Colonic mucosa (tissue), 4 donors: ENCODE data around the gene IQGAP2. TPM values are rescaled to one million over a fixed set of nuclear protein-coding genes. Genes with fewer than 3 reads are reported as not detected.

Experiments used
- DNase-seq: peaks from one replicate; pipeline ENCODE4 v3.0.0-alpha.2; 2020
- H3K27ac ChIP-seq: fragments of 200-600 bp; one replicate; pipeline ENCODE4 v1.8.0; 2021
- H3K27me3 ChIP-seq: fragments of 200-600 bp; one replicate; pipeline ENCODE4 v1.8.0; 2021
- H3K36me3 ChIP-seq: fragments of 200-600 bp; one replicate; pipeline ENCODE4 v1.8.0; 2021
- H3K4me1 ChIP-seq: fragments of 200-600 bp; one replicate; pipeline ENCODE4 v1.8.0; 2021; ENCODE audit warnings: mild to moderate bottlenecking
- H3K4me3 ChIP-seq: fragments of 200-600 bp; one replicate; pipeline ENCODE4 v1.8.0; 2021
- H3K9ac ChIP-seq, 2 donors: one replicate each; pipeline ENCODE4 v1.7.0; 2013; ENCODE audit warnings: control low read depth in 2 of 2, low read depth in 2 of 2, low read length in 2 of 2
- H3K9me3 ChIP-seq: fragments of 200-600 bp; one replicate; pipeline ENCODE4 v1.8.0; 2021
- CTCF ChIP-seq: fragments of 200-600 bp; IDR thresholded peaks from one replicate; pipeline ENCODE4 v1.8.0; 2022; ENCODE audit warnings: antibody characterized with exemption, mild to moderate bottlenecking
- intact Hi-C: fragments of 100-400 bp; cut with DNase I; formaldehyde crosslinking; loops from one replicate; pipeline ENCODE4 v1.14.1; 2022
- total RNA-seq, 2 donors: library from RNA; stranded (reverse); fragmentation: NEBNext Ultra II Directional in 1 of 2; extraction: Animal tissue kit (Norgen Biotek cat#: 25700) in 1 of 2; gene quantifications; one replicate each; pipeline ENCODE4 v1.2.1, GENCODE V29; 2021
- donor health status: healthy.
- donor health status: DM: no; HTN: no; CAD: no.
- donor health status: DM: no; HTN: no; CAD: no.

Gene IQGAP2
- total RNA-seq, 2 donors from 2014 or later, result 62.2 to 75.6 TPM

- no peaks in the 10 kb centered on the region for H3K4me1 ChIP-seq
- no peak for DNase-seq
- H3K27ac ChIP-seq, result no peak overlapping the region
- H3K4me3 ChIP-seq, result no peak overlapping the region
- H3K27me3 ChIP-seq, result no peaks in the 10 kb centered on the region
- no peaks in the 10 kb centered on the region for H3K36me3 ChIP-seq
- no peaks in the 10 kb centered on the region for H3K9me3 ChIP-seq
- H3K9ac ChIP-seq, result no peak overlapping the region
- TF ChIP-seq CTCF, result no peak
- intact Hi-C loops, result no loop called here
Measured at GRCh38 chr5:76649140-76649539, 246.1 kb downstream of the IQGAP2 start.

DNA sequence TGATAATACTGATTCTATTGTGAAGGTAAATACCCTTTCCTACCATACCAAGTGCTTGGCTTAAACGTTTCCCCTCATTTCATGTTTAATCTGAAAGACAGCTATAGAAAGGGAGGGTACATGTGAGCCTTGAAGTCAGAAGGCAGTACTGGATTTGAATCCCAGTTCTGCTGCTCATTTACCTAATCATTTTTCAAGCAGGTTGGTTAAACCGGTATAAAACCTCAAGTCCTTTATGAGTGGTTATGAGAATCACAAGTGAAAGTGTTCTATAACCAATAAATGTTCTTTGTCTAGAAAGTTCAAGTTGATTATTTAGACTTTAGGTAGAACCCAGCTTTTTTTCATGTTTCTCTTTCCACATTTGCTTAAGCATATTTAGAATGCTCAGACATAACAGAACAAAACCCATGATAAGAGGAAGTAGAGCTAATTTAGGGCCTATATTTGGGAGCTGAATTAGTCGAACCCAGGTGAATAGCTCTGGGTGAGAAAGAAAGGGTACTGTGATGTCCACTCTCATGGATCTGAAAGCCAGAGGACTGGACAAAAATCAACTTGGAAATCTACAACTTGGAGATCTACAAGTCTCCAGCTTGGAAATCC lies 249.8 kb downstream of the IQGAP2 start:
- no peak for TF ChIP-seq CTCF
- H3K27ac ChIP-seq, result no peak overlapping the region
- no peaks in the 10 kb centered on the region for H3K4me1 ChIP-seq
- H3K9ac ChIP-seq, result no peak overlapping the region
- no peak overlapping the region for H3K4me3 ChIP-seq
- DNase-seq, result no peak
- intact Hi-C loops, result no loop called here
- H3K9me3 ChIP-seq, result no peaks in the 10 kb centered on the region
- no peaks in the 10 kb centered on the region for H3K27me3 ChIP-seq
- no peaks in the 10 kb centered on the region for H3K36me3 ChIP-seq

- DNase-seq, result no peak
- H3K4me3 ChIP-seq, result no peak overlapping the region
- no peaks in the 10 kb centered on the region for H3K36me3 ChIP-seq
- no peak for TF ChIP-seq CTCF
- no peak overlapping the region for H3K9ac ChIP-seq
- H3K9me3 ChIP-seq, result no peaks in the 10 kb centered on the region
- H3K27me3 ChIP-seq, result no peaks in the 10 kb centered on the region
- no peak overlapping the region for H3K27ac ChIP-seq
- H3K4me1 ChIP-seq, result no peaks in the 10 kb centered on the region
- intact Hi-C loops, result no loop called here
Measured at GRCh38 chr5:76657091-76657490, 254.0 kb downstream of the IQGAP2 start.

DNA sequence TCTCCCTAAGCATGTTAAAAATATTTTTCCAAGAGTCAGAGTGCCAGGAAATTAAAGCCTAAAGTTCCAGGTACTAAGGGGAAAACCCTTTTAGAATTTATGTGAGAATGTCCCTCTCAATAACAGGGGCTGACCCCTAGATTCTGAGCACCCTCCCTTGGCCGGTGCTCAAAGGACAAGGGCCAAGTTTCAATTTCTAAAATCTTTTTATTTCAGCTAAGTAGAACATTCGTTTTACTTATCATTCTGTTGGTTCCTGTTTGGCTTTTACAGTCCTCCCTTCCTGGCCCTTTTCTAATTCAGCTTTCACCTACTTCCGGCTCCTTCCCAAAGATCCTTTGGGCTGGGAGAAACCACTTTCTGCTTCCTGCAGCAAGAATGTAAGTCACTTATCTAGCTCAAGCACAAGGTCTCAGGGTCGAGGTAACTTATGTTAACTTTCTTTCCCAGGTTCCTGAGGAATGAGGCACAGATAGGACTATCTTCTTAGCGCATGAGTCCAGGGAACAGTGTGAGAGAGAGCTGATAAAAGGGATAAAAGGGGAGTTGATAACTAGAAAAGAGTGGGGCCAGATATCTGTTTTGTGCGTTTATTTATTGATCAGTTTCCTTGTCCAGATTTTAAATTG lies 254.7 kb downstream of the IQGAP2 start:
- H3K4me3 ChIP-seq, result no peak overlapping the region
- no peaks in the 10 kb centered on the region for H3K4me1 ChIP-seq
- intact Hi-C loops, result no loop called here
- H3K9ac ChIP-seq, result no peak overlapping the region
- TF ChIP-seq CTCF, result no peak
- no peaks in the 10 kb centered on the region for H3K36me3 ChIP-seq
- H3K9me3 ChIP-seq, result no peaks in the 10 kb centered on the region
- no peak for DNase-seq
- no peak overlapping the region for H3K27ac ChIP-seq
- H3K27me3 ChIP-seq, result no peaks in the 10 kb centered on the region

- Histone ChIP-seq H3K4me3 (no peak overlapping the region), H3K36me3 (no peaks in the 10 kb centered on the region), H3K27ac (no peak overlapping the region), H3K4me1 (no peaks in the 10 kb centered on the region), H3K9ac (no peak overlapping the region), H3K27me3 (no peaks in the 10 kb centered on the region), H3K9me3 (no peaks in the 10 kb centered on the region)
- TF ChIP-seq CTCF, result no peak
- DNase-seq, result no peak
- intact Hi-C loops, result no loop called here
Measured at GRCh38 chr5:76660360-76660759, 257.3 kb downstream of the IQGAP2 start.
